ENCODE measurements around the gene PNRC2.
A peak's percentile ranks its signal among the peaks of the same experiment; 100 is the strongest.

Gene PNRC2

DNA sequence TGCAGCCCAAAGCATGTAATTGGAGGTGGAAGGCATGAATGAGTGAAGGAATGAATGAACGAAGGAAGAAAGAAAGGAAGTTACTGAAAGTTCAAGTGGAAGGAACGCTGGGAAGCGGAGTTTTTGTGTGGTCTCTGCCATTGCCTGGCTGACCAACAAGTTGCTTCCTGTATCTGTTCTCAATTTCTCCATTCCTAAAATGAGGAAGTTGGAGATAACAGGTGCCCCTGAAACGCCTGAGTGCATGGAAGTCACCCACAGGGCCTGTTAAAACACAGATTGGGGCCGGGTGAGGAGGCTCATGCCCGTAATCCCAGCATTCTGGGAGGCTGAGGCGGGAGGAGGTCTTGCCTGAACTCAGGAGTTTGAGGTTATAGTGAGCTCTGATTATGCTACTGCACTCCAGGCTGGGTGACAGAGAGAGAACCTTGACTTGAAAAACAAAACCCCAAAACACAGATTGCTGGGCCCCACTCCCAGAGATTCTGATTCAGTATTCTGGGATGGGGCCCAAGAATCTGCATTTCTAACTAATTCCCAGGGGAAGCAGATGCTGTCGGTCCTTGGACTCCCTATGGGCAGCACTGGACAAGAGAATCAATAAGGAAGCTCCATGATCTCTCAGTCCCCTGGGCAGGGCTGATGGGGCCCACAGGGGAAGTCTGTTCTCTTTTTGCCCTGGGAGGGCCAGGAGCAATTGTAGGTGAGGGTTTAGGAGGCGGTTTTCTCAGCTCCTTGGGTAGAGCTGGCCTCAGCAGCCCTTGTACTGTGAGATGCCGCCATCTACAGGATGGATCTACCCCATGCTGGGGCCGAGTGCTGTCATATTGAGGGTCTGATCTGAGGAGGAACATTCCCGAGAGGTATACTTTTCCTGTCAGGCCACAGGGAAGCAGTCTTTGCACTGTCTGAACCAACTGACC is 43.2 kb upstream of the PNRC2 start:
- peak; percentile 98 for ATAC-seq
- peak; percentile 76 for TF ChIP-seq ZNF70 (CRISPR knock-in tag; IDR thresholded peaks at IDR 0.05)
- no peak for TF ChIP-seq SNAI2 (CRISPR knock-in tag; IDR thresholded peaks at IDR 0.05)
- TF ChIP-seq CREB5 (CRISPR knock-in tag; IDR thresholded peaks at IDR 0.05; ENCODE audit: low read depth), result no peak

DNA sequence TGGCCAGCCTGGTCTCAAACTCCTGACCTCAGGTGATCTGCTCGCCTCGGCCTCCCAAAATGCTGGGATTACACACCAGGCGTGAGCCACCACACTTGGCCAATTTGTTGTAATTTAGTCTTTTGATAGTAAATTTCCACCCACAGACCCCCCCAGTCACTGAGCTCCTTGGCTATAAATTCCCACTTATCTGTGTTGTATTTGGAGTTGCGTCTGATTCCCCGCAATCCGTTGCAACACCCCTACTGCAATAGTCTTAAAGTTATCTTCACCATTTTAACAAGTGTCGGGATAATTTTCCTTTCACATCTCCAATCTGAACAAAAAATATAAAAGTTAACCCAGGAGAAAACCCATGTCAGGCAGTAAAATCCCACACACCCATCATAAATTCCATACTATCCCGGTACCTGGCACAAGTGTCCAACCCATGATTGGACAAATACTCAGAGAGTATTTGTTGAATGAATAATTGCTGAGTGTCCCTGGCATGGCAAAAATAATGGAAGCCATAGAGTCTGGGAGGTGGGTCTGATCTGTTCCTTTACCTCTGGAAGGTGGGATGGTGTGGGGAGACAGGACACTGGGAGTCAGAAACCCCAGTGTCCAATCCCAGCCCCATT is 37.2 kb upstream of the PNRC2 start:
- TF ChIP-seq ZNF70 (CRISPR knock-in tag; IDR thresholded peaks at IDR 0.05) (no peak), ZNF8 (CRISPR knock-in tag; IDR thresholded peaks at IDR 0.05) (no peak), RARB (CRISPR knock-in tag; IDR thresholded peaks at IDR 0.05) (no peak), CSDC2 (CRISPR knock-in tag; IDR thresholded peaks at IDR 0.05) (no peak), TSHZ2 (CRISPR knock-in tag; IDR thresholded peaks at IDR 0.05) (no peak), GLIS3 (CRISPR knock-in tag; IDR thresholded peaks at IDR 0.05) (no peak), ARNTL (CRISPR knock-in tag; IDR thresholded peaks at IDR 0.05; ENCODE audit: borderline replicate concordance, low read depth) (no peak), ISL1 (CRISPR knock-in tag; IDR thresholded peaks at IDR 0.05) (no peak), TOX (CRISPR knock-in tag; IDR thresholded peaks at IDR 0.05; ENCODE audit: borderline replicate concordance) (no peak), CREB5 (CRISPR knock-in tag; IDR thresholded peaks at IDR 0.05; ENCODE audit: low read depth) (no peak), ESRRG (CRISPR knock-in tag; IDR thresholded peaks at IDR 0.05) (no peak), TCF4 (CRISPR knock-in tag; IDR thresholded peaks at IDR 0.05; ENCODE audit: borderline replicate concordance) (no peak), ZFP30 (CRISPR knock-in tag; IDR thresholded peaks at IDR 0.05) (no peak), PPARA (CRISPR knock-in tag; IDR thresholded peaks at IDR 0.05; ENCODE audit: borderline replicate concordance) (no peak), ZFP3 (CRISPR knock-in tag; IDR thresholded peaks at IDR 0.05) (no peak), ZC3H10 (CRISPR knock-in tag; IDR thresholded peaks at IDR 0.05) (no peak)
- TF ChIP-seq, protein P1, sequence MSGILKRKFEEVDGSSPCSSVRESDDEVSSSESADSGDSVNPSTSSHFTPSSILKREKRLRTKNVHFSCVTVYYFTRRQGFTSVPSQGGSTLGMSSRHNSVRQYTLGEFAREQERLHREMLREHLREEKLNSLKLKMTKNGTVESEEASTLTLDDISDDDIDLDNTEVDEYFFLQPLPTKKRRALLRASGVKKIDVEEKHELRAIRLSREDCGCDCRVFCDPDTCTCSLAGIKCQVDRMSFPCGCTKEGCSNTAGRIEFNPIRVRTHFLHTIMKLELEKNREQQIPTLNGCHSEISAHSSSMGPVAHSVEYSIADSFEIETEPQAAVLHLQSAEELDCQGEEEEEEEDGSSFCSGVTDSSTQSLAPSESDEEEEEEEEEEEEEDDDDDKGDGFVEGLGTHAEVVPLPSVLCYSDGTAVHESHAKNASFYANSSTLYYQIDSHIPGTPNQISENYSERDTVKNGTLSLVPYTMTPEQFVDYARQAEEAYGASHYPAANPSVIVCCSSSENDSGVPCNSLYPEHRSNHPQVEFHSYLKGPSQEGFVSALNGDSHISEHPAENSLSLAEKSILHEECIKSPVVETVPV (CRISPR knock-in tag; IDR thresholded peaks at IDR 0.05), result no peak
- TF ChIP-seq, protein P2, sequence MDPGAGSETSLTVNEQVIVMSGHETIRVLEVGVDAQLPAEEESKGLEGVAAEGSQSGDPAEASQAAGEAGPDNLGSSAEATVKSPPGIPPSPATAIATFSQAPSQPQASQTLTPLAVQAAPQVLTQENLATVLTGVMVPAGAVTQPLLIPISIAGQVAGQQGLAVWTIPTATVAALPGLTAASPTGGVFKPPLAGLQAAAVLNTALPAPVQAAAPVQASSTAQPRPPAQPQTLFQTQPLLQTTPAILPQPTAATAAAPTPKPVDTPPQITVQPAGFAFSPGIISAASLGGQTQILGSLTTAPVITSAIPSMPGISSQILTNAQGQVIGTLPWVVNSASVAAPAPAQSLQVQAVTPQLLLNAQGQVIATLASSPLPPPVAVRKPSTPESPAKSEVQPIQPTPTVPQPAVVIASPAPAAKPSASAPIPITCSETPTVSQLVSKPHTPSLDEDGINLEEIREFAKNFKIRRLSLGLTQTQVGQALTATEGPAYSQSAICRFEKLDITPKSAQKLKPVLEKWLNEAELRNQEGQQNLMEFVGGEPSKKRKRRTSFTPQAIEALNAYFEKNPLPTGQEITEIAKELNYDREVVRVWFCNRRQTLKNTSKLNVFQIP (CRISPR knock-in tag; IDR thresholded peaks at IDR 0.05; ENCODE audit: borderline replicate concordance, low read depth), result no peak
- no peak for ATAC-seq

Data from SK-N-SH treated with all-trans-retinoic acid at 6 μM for 48 hours (cell line).